T follicular helper cell (primary cell): ENCODE measurements around the gene MYO9A.
"Not testable (repeated sequence)": the region's sequence is repeated elsewhere in the genome, so short reads cannot be mapped to it uniquely, and the experiment has no call there.

Experiments
- DNase-seq: peaks from one replicate; pipeline ENCODE4 v3.0.0-alpha.2; 2020; ENCODE audit warnings: low read depth

Gene MYO9A

GRCh38 chr15:72042865-72043264 is 75.1 kb downstream of the MYO9A start:
- DNase-seq: no peak

GRCh38 chr15:72042054-72042453 is 75.9 kb downstream of the MYO9A start:
- DNase-seq: no peak

GRCh38 chr15:72037321-72037720 is 80.6 kb downstream of the MYO9A start:
- DNase-seq: no peak

- no peak for DNase-seq
Measured at GRCh38 chr15:72034859-72035650, 82.9 kb downstream of the MYO9A start.

- DNase-seq: no peak
Measured at GRCh38 chr15:72034351-72034750, 83.6 kb downstream of the MYO9A start.

- no peak for DNase-seq
Measured at GRCh38 chr15:72033711-72034110, 84.2 kb downstream of the MYO9A start.

GRCh38 chr15:72033285-72033684 is 84.7 kb downstream of the MYO9A start:
- DNase-seq: no peak

- no peak for DNase-seq
Measured at GRCh38 chr15:72021604-72022003, 96.3 kb downstream of the MYO9A start.

GRCh38 chr15:72020799-72021198 is 97.2 kb downstream of the MYO9A start:
- no peak for DNase-seq

- not testable (repeated sequence) for DNase-seq
Measured at GRCh38 chr15:72014555-72014954, 103.4 kb downstream of the MYO9A start.

- DNase-seq: no peak
Measured at GRCh38 chr15:72013703-72014102, 104.2 kb downstream of the MYO9A start.

GRCh38 chr15:72011302-72011942 is 106.5 kb downstream of the MYO9A start:
- DNase-seq: no peak

- DNase-seq: no peak
Measured at GRCh38 chr15:72009222-72009621, 108.7 kb downstream of the MYO9A start.

- DNase-seq: no peak
Measured at GRCh38 chr15:72006382-72006781, 111.6 kb downstream of the MYO9A start.

GRCh38 chr15:72005483-72005882 is 112.5 kb downstream of the MYO9A start:
- DNase-seq: no peak

GRCh38 chr15:71999807-72000206 is 118.1 kb downstream of the MYO9A start:
- DNase-seq: no peak

- DNase-seq: not testable (repeated sequence)
Measured at GRCh38 chr15:71998717-71999116, 119.2 kb downstream of the MYO9A start.

GRCh38 chr15:71997691-71998090 is 120.3 kb downstream of the MYO9A start:
- no peak for DNase-seq

- no peak for DNase-seq
Measured at GRCh38 chr15:71975816-71976150, 142.2 kb downstream of the MYO9A start.

- no peak for DNase-seq
Measured at GRCh38 chr15:71974211-71974610, 143.7 kb downstream of the MYO9A start.

- no peak for DNase-seq
Measured at GRCh38 chr15:71973366-71973765, 144.6 kb downstream of the MYO9A start.

- DNase-seq: no peak
Measured at GRCh38 chr15:71971905-71972304, 146.0 kb downstream of the MYO9A start.

- DNase-seq: no peak
Measured at GRCh38 chr15:71970435-71970834, 147.5 kb downstream of the MYO9A start.

- DNase-seq: no peak
Measured at GRCh38 chr15:71962537-71962936, 155.4 kb downstream of the MYO9A start.
